ENCODE data around the gene SPECC1.

DNA sequence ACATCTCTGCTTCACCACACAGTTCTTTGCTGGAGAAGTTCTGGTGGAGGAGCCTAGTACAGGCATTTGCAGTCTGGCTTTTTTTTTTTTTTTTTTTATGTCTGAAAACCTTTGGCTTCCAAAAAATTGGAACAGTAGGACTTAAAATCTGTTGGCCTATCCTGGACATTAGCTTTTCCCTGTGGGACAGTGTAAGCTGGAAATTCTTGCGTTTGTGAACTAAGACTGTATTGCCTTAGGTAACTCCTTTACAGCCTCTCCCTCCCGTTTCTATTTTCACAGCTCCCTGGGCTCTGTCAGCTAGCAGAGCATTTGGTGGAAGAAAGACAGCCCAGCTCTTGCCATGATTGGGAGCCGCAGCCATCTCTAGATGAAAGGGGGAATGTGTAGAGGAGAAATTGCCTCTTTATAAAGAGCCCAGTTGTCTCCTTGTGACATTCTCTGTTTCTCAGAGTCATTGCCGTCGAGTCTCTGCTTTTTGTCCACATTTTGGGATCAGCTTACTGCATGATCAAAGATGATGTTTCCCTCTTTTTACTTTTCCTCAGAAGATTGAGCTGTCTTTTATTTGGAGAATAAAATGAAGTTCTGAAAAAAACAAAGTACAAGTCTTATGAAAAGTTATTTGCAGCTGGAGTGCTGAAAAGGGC is 227.5 kb downstream of the SPECC1 start:
- TF ChIP-seq, protein P1, sequence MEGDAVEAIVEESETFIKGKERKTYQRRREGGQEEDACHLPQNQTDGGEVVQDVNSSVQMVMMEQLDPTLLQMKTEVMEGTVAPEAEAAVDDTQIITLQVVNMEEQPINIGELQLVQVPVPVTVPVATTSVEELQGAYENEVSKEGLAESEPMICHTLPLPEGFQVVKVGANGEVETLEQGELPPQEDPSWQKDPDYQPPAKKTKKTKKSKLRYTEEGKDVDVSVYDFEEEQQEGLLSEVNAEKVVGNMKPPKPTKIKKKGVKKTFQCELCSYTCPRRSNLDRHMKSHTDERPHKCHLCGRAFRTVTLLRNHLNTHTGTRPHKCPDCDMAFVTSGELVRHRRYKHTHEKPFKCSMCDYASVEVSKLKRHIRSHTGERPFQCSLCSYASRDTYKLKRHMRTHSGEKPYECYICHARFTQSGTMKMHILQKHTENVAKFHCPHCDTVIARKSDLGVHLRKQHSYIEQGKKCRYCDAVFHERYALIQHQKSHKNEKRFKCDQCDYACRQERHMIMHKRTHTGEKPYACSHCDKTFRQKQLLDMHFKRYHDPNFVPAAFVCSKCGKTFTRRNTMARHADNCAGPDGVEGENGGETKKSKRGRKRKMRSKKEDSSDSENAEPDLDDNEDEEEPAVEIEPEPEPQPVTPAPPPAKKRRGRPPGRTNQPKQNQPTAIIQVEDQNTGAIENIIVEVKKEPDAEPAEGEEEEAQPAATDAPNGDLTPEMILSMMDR (IDR thresholded peaks at IDR 0.05 in 2 of 3, conservative IDR thresholded peaks at IDR 0.05 in 1 of 3; ENCODE audit: borderline replicate concordance in 1 of 3, insufficient read depth in 1 of 3, low read depth in 2 of 3, low read length in 2 of 3) = no peak
- TF ChIP-seq POLR2AphosphoS5 (IDR thresholded peaks at IDR 0.05; ENCODE audit: low read depth, low read length) (no peak), JUND (IDR thresholded peaks at IDR 0.05) (no peak), EZH2phosphoT487 (IDR thresholded peaks at IDR 0.05; ENCODE audit: borderline replicate concordance) (no peak), EGR1 (IDR thresholded peaks at IDR 0.05; ENCODE audit: low read depth) (no peak), CEBPB (IDR thresholded peaks at IDR 0.05; ENCODE audit: low read depth) (no peak), RAD21 (IDR thresholded peaks at IDR 0.05; ENCODE audit: low read depth) (no peak), ELF1 (IDR thresholded peaks at IDR 0.05; ENCODE audit: borderline replicate concordance, low read depth) (no peak), SIN3A (IDR thresholded peaks at IDR 0.05; ENCODE audit: low read depth) (no peak), POLR2A (IDR thresholded peaks at IDR 0.05; ENCODE audit: borderline replicate concordance, extremely low read depth, insufficient read depth, insufficient read length) (no peak), REST (IDR thresholded peaks at IDR 0.05; ENCODE audit: low read depth) (no peak), SP1 (IDR thresholded peaks at IDR 0.05; ENCODE audit: low read depth) (no peak)
- TF ChIP-seq, protein P2, sequence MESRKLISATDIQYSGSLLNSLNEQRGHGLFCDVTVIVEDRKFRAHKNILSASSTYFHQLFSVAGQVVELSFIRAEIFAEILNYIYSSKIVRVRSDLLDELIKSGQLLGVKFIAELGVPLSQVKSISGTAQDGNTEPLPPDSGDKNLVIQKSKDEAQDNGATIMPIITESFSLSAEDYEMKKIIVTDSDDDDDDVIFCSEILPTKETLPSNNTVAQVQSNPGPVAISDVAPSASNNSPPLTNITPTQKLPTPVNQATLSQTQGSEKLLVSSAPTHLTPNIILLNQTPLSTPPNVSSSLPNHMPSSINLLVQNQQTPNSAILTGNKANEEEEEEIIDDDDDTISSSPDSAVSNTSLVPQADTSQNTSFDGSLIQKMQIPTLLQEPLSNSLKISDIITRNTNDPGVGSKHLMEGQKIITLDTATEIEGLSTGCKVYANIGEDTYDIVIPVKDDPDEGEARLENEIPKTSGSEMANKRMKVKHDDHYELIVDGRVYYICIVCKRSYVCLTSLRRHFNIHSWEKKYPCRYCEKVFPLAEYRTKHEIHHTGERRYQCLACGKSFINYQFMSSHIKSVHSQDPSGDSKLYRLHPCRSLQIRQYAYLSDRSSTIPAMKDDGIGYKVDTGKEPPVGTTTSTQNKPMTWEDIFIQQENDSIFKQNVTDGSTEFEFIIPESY (IDR thresholded peaks at IDR 0.05; ENCODE audit: extremely low read depth, insufficient replicate concordance, low read length) = no peak

Data from HCT116 (cell line).